Body of pancreas (tissue), 4 donors: ENCODE data around the gene DOK4. TPM values are rescaled to one million over a fixed set of nuclear protein-coding genes. Genes with fewer than 3 reads are reported as not detected.

Experiments used
- ATAC-seq: fragments of 150-250 bp; one replicate; pipeline ENCODE4 v1.9.1; 2016
- DNase-seq, 4 donors: peaks; one replicate each; pipeline ENCODE4 v3.0.0-alpha.2; 2019
- H3K27ac ChIP-seq, 4 donors: fragments of 200-600 bp; sonication (generic); 1 replicate in 3 of 4; 2 replicates in 1 of 4; pipeline versions ENCODE4 v1.5.1 to v1.6.1; 2016 to 2019; ENCODE audit warnings: mild to moderate bottlenecking in 1 of 4, mixed read lengths in 1 of 4, moderate library complexity in 1 of 4
- H3K27me3 ChIP-seq, 2 donors: fragments of 200-600 bp; sonication (generic); one replicate each; pipeline ENCODE4 v1.6.0; 2016; ENCODE audit warnings: mild to moderate bottlenecking in 1 of 2
- H3K36me3 ChIP-seq, 2 donors: fragments of 200-600 bp; sonication (generic); replicated peaks in 1 of 2; 2 replicates each; pipeline ENCODE4 v1.5.1; 2016; ENCODE audit warnings: low read depth in 2 of 2; ENCODE audit not compliant: insufficient read depth in 1 of 2
- H3K4me1 ChIP-seq: fragments of 200-600 bp; sonication (generic); one replicate; pipeline ENCODE4 v1.6.0; 2016
- H3K4me3 ChIP-seq, 2 donors: fragments of 200-600 bp; sonication (generic); 1 replicate in 1 of 2; 2 replicates in 1 of 2; pipeline ENCODE4 v1.5.1; 2016 to 2019
- H3K9me3 ChIP-seq, 3 donors: fragments of 200-600 bp; sonication (generic); 1 replicate in 2 of 3; 2 replicates in 1 of 3; pipeline ENCODE4 v1.5.1; 2016
- CTCF ChIP-seq, 7 experiments: fragments of 450-650 bp in 4 of 7; fragments of 200-600 bp in 3 of 7; sonication (generic) in 3 of 7; IDR thresholded peaks; one replicate each; pipeline ENCODE4 v1.5.1; 2016 to 2019; ENCODE audit warnings: antibody characterized with exemption in 7 of 7
- POLR2A ChIP-seq, 3 donors: fragments of 450-650 bp; IDR thresholded peaks; one replicate each; pipeline ENCODE4 v1.6.1; 2016; ENCODE audit warnings: antibody characterized with exemption in 3 of 3, mild to moderate bottlenecking in 2 of 3
- WGBS, 2 donors: methylation state at CpG; one replicate each; pipeline ENCODE4 v1.1.5; 2017; 5-methylcytosine and 5-hydroxymethylcytosine counted together
- intact Hi-C: fragments of 100-400 bp; cut with DNase I; formaldehyde crosslinking; loops from one replicate; pipeline ENCODE4 v1.15.1; 2023
- total RNA-seq, 2 donors: library from RNA; depleted of rRNA; stranded (reverse); fragments of >200 nt; gene quantifications; one replicate each; pipeline ENCODE4 v1.1.0, GENCODE V29; 2016

DOK4 gene
- total RNA-seq, 2 donors from 2014 or later: 33.0 to 36.1 TPM

DNA sequence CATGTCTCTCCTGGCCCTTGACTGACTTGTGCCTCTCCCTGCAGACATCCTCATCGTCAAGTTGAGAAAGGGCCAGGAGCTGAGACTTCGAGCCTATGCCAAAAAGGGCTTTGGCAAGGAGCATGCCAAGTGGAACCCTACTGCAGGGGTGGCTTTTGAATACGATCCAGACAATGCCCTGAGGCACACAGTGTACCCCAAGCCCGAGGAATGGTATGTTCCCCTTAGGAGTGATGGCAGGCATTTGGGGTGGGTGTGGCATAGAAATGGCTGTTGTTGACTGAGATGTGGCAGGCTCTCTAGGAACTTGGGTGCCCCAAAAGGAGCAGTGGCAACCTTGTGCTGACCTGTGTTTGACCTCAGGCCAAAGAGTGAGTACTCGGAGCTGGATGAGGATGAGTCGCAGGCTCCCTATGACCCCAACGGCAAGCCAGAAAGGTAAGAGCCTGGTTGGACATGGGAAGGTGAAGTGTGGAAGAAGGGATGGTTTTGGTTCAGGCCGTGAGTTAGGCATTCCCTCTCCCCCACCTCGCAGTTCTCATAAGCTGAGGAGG, 16.3 kb downstream of the DOK4 start:
- H3K9me3 ChIP-seq: no peaks in the 10 kb centered on the region
- peaks cover 6 to 19% of the 10 kb centered on the region in 2 donors for H3K36me3 ChIP-seq
- ATAC-seq: no peak
- H3K4me3 ChIP-seq: no peak overlapping the region
- 81 to 85% methylated on average over 8 to 9 of the region's 9 CpGs for WGBS, 2 donors
- DNase-seq: no peak
- peak overlapping the region; percentile 9 to 68 (median 24) for H3K27ac ChIP-seq
- intact Hi-C loops: no loop called here
- H3K4me1 ChIP-seq: peaks cover 36% of the 10 kb centered on the region
- TF ChIP-seq CTCF (IDR thresholded peaks at IDR 0.05) (no peak), POLR2A (IDR thresholded peaks at IDR 0.05) (no peak)
- no peaks in the 10 kb centered on the region for H3K27me3 ChIP-seq

DNA sequence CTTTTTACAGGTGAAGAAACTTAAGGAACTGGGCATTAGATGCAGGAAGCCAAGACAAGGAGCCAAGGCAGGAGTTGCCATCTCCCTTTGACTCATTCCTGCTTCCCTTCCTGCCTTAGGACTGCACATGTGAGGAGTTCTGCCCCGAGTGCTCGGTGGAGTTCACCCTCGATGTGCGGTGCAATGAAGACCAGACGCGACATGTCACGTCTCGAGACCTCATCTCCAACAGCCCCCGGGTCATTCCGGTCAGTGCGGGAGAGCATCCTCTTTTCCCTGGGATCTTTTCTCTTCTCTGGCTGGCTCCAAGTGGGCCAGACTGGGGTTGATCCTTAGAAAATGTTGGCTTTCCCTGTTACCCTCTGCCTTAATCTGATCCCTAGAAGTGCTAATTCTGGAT, 17.2 kb downstream of the DOK4 start:
- no peak for ATAC-seq
- DNase-seq: no peak
- no peak overlapping the region for H3K27ac ChIP-seq
- no peaks in the 10 kb centered on the region for H3K27me3 ChIP-seq
- TF ChIP-seq POLR2A (IDR thresholded peaks at IDR 0.05): no peak
- no peak for TF ChIP-seq CTCF (IDR thresholded peaks at IDR 0.05)
- WGBS, 2 donors: 82 to 87% methylated on average over 11 of the region's 11 CpGs
- no peak overlapping the region for H3K4me3 ChIP-seq
- no peaks in the 10 kb centered on the region for H3K9me3 ChIP-seq
- H3K4me1 ChIP-seq: peaks cover 44% of the 10 kb centered on the region
- peaks cover 6 to 19% of the 10 kb centered on the region in 2 donors for H3K36me3 ChIP-seq
- intact Hi-C loops: no loop called here

GRCh38 chr16:57468346-57468745, 17.9 kb downstream of the DOK4 start:
- H3K27ac ChIP-seq: no peak overlapping the region
- no peak for DNase-seq
- H3K4me3 ChIP-seq: no peak overlapping the region
- ATAC-seq: no peak
- H3K9me3 ChIP-seq: no peaks in the 10 kb centered on the region
- H3K36me3 ChIP-seq: peaks cover 6 to 17% of the 10 kb centered on the region in 2 donors
- TF ChIP-seq POLR2A (IDR thresholded peaks at IDR 0.05): no peak
- TF ChIP-seq CTCF (IDR thresholded peaks at IDR 0.05): no peak
- WGBS, 2 donors: 80 to 89% methylated on average over 2 of the region's 2 CpGs
- intact Hi-C loops: no loop called here
- no peaks in the 10 kb centered on the region for H3K27me3 ChIP-seq
- peaks cover 51% of the 10 kb centered on the region for H3K4me1 ChIP-seq

- TF ChIP-seq CTCF (IDR thresholded peaks at IDR 0.05): no peak
- TF ChIP-seq POLR2A (IDR thresholded peaks at IDR 0.05): no peak
- no peak for DNase-seq
- peaks cover 26% of the 10 kb centered on the region for H3K4me1 ChIP-seq
- peaks cover 6 to 9% of the 10 kb centered on the region in 2 donors for H3K36me3 ChIP-seq
- WGBS, 2 donors: 77 to 86% methylated on average over 2 of the region's 2 CpGs
- no peak overlapping the region for H3K4me3 ChIP-seq
- no peaks in the 10 kb centered on the region for H3K27me3 ChIP-seq
- ATAC-seq: no peak
- no peaks in the 10 kb centered on the region for H3K9me3 ChIP-seq
- no peak overlapping the region for H3K27ac ChIP-seq
- intact Hi-C loops: no loop called here
These were observed 21.8 kb downstream of the DOK4 start for GRCh38 chr16:57464523-57464922.

DNA sequence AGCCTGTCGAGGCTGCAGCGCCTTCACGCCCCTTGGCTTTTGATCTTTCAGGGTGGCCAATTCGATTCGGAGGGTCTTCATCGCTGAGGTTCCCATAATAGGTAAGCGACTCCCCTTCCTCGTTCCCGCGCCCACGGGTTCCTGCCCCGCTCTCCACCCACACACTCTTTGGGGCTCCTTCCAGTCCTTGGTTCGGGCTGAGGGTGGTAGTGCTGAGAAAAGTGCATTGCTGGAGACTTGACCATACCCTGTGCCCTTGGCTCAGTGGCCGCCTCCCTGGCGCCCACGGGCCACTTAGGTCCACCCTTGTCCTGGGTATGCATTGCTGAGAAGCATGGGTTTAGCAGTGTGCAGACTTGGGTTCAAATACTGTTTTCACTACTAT, 23.3 kb downstream of the DOK4 start:
- intact Hi-C loops: no loop called here
- no peaks in the 10 kb centered on the region for H3K27me3 ChIP-seq

More for the DNA sequence above, 23.3 kb downstream of the DOK4 start:
- no peak for ATAC-seq
- peaks cover 0 to 3% of the 10 kb centered on the region in 2 donors for H3K36me3 ChIP-seq
- 0% methylated on average over 4 to 16 of the region's 16 CpGs for WGBS, 2 donors
- TF ChIP-seq POLR2A (IDR thresholded peaks at IDR 0.05): no peak
- TF ChIP-seq CTCF (IDR thresholded peaks at IDR 0.05): no peak
- peak overlapping the region; percentile 55 to 81 (median 76) for H3K27ac ChIP-seq
- H3K4me3 ChIP-seq: peak overlapping the region; percentile 61 to 89
- peaks cover 26% of the 10 kb centered on the region for H3K4me1 ChIP-seq
- H3K9me3 ChIP-seq: no peaks in the 10 kb centered on the region
- no peak for DNase-seq
